DND-41 (cell line): ENCODE data around the gene XAB2.

Source experiments
- CTCF ChIP-seq: IDR thresholded peaks from 2 replicates; pipeline ENCODE4 v1.5.1; 2012; ENCODE audit warnings: borderline replicate concordance, low read length, moderate library complexity, mild to moderate bottlenecking; ENCODE audit not compliant: poor library complexity, severe bottlenecking; ENCODE audit errors: extremely low read depth
- EZH2 ChIP-seq: IDR thresholded peaks from 3 replicates; pipeline ENCODE4 v1.6.1; 2012; ENCODE audit warnings: borderline replicate concordance, low read depth, mild to moderate bottlenecking, moderate library complexity, low read length, inconsistent platforms; ENCODE audit not compliant: severe bottlenecking

DNA sequence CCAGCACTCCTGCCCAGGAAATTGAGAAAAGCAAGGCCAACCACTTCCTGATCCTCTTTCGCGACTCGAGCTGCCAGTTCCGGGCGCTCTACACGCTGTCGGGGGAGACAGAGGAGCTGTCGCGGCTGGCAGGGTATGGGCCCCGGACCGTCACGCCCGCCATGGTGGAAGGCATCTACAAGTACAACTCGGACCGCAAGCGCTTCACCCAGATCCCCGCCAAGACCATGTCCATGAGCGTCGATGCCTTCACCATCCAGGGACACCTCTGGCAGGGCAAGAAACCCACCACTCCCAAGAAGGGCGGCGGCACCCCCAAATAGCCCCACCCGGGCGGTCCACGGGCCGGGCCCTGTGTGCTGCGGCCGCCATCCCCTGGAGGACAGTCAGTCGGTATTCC, 11.6 kb downstream of the XAB2 start:
- TF ChIP-seq CTCF: no peak
- TF ChIP-seq EZH2: no peak
